GM12878 (cell line): Measurements from ENCODE around the gene C9orf50. TPM values are rescaled to one million over a fixed set of nuclear protein-coding genes. Genes with fewer than 3 reads are reported as not detected.
A peak's percentile ranks its signal among the peaks of the same experiment; 100 is the strongest.

ENCODE experiments used
- ATAC-seq: fragments of 200-7000 bp; cut with Tn5 transposase; 3 replicates; pipeline ENCODE4 v1.9.1; 2020; ENCODE audit warnings: mild to moderate bottlenecking, moderate library complexity
- BruUV-seq: library from RNA; stranded (reverse); fragments of 400-500 nt; replicated peaks from 2 replicates; lab custom pipeline; 2021; lab: Mats Ljungman, UMichigan
- CTCF ChIA-PET: fragments of 300-600 bp; sonication (Branson Sonifier 250); formaldehyde crosslinking; extraction: SDS; loops from one replicate; lab custom pipeline; 2021; ENCODE audit warnings: inconsistent platforms; lab: Yijun Ruan, JAX
- POLR2A ChIA-PET: fragments of 350-600 bp; formaldehyde crosslinking; extraction: SDS; loops from one replicate; lab custom pipeline; 2021; ENCODE audit warnings: inconsistent platforms; lab: Charles Lee
- RAD21 ChIA-PET: fragments of 300-600 bp; sonication (Branson Sonifier 250); formaldehyde crosslinking; loops from one replicate; lab custom pipeline; 2023; ENCODE audit warnings: antibody characterized with exemption; ENCODE audit not compliant: unreplicated experiment; lab: Charles Lee
- SMC1A ChIA-PET: fragments of 300-600 bp; sonication (Branson Sonifier 250); formaldehyde crosslinking; loops from one replicate; lab custom pipeline; 2023; ENCODE audit not compliant: unreplicated experiment, uncharacterized antibody; lab: Charles Lee
- DNase-seq: peaks from one replicate; pipeline ENCODE4 v3.0.0-alpha.2; 2011; ENCODE audit warnings: low read depth, low spot score
- FAIRE-seq: peaks from 3 replicates; lab custom pipeline; 2011; peaks lifted over from hg19 to GRCh38; lab: Jason Lieb, UNC
- H2AFZ ChIP-seq: 2 replicates; pipeline ENCODE4 v1.6.0; 2011; ENCODE audit warnings: low read depth, low read length, control low read depth; ENCODE audit not compliant: control insufficient read depth
- H3K27ac ChIP-seq: 2 replicates; pipeline ENCODE4 v1.5.1; 2011; ENCODE audit warnings: control low read depth; ENCODE audit not compliant: control insufficient read depth, insufficient read depth
- H3K27me3 ChIP-seq, 2 experiments: replicated peaks in 1 of 2; 2 replicates each; pipeline versions ENCODE4 v1.6.0 to v1.6.1; 2011; ENCODE audit warnings: low read length in 1 of 2; ENCODE audit not compliant: control insufficient read depth in 2 of 2, insufficient read depth in 2 of 2
- H3K36me3 ChIP-seq, 2 experiments: 2 replicates each; pipeline ENCODE4 v1.5.1; 2011; ENCODE audit warnings: low read length in 1 of 2; ENCODE audit not compliant: control insufficient read depth in 2 of 2, insufficient read depth in 2 of 2
- H3K4me1 ChIP-seq: 2 replicates; pipeline ENCODE4 v1.6.1; 2011; ENCODE audit warnings: mild to moderate bottlenecking, low read length, moderate library complexity, mixed read lengths; ENCODE audit not compliant: control insufficient read depth, insufficient read depth
- H3K4me2 ChIP-seq: 2 replicates; pipeline ENCODE4 v1.6.0; 2011; ENCODE audit warnings: control low read depth; ENCODE audit not compliant: control insufficient read depth, insufficient read depth
- H3K4me3 ChIP-seq: fragments of 200-600 bp; sonication (generic); 2 replicates; pipeline ENCODE4 v1.5.1; 2016
- H3K79me2 ChIP-seq: 2 replicates; pipeline ENCODE4 v1.6.0; 2011; ENCODE audit warnings: low read length; ENCODE audit not compliant: control insufficient read depth, insufficient read depth
- H3K9ac ChIP-seq: 2 replicates; pipeline ENCODE4 v1.8.0; 2011; ENCODE audit warnings: low read length, control low read depth, mixed read lengths; ENCODE audit not compliant: control insufficient read depth, insufficient read depth
- H3K9me3 ChIP-seq: replicated peaks from 3 replicates; pipeline ENCODE4 v1.5.1; 2011; ENCODE audit warnings: mild to moderate bottlenecking, low read length; ENCODE audit not compliant: control insufficient read depth, insufficient read depth
- H4K20me1 ChIP-seq: 2 replicates; pipeline ENCODE4 v1.6.0; 2011; ENCODE audit not compliant: control insufficient read depth, insufficient read depth
- CTCF ChIP-seq, 3 experiments: IDR thresholded peaks in 2 of 3; conservative IDR thresholded peaks in 1 of 3; 2 replicates each; pipeline ENCODE4 v1.5.1; 2011; ENCODE audit warnings: low read depth in 3 of 3, low read length in 3 of 3, mild to moderate bottlenecking in 3 of 3, control low read depth in 2 of 3, moderate library complexity in 2 of 3, inconsistent platforms in 1 of 3, mixed read lengths in 1 of 3; ENCODE audit not compliant: control insufficient read depth in 2 of 3, insufficient read depth in 1 of 3; ENCODE audit errors: extremely low read depth in 1 of 3
- FOXK2 ChIP-seq: fragments of 450-650 bp; IDR thresholded peaks from 2 replicates; pipeline ENCODE4 v1.6.1; 2017; ENCODE audit warnings: mild to moderate bottlenecking, moderate library complexity
- IKZF1 ChIP-seq: fragments of 450-650 bp; conservative IDR thresholded peaks from 2 replicates; pipeline ENCODE4 v1.6.1; 2017; ENCODE audit warnings: antibody characterized with exemption, mild to moderate bottlenecking
- NFXL1 ChIP-seq: fragments of 450-650 bp; IDR thresholded peaks from 2 replicates; pipeline ENCODE4 v1.6.1; 2017; ENCODE audit warnings: antibody characterized with exemption, mild to moderate bottlenecking, borderline replicate concordance
- SUZ12 ChIP-seq: fragments of 200-600 bp; sonication (generic); IDR thresholded peaks from one replicate; pipeline ENCODE4 v1.6.1; 2018; ENCODE audit warnings: antibody characterized with exemption, mild to moderate bottlenecking; ENCODE audit not compliant: unreplicated experiment
- WGBS: methylation state at CpG from one replicate; pipeline ENCODE4 v1.1.6; 2016; ENCODE audit warnings: low lambda C conversion rate; ENCODE audit not compliant: insufficient replicate concordance, insufficient coverage; ENCODE audit errors: missing lambda C conversion rate; 5-methylcytosine and 5-hydroxymethylcytosine counted together
- in situ Hi-C: fragments of 300-500 bp; cut with MboI; formaldehyde crosslinking; loops from 9 replicates; pipeline ENCODE4 v1.14.3; 2018; ENCODE audit warnings: mixed read lengths
- intact Hi-C: fragments of 100-400 bp; cut with micrococcal nuclease; formaldehyde crosslinking; loops from one replicate; pipeline ENCODE4 v1.14.2; 2022; ENCODE audit not compliant: unreplicated experiment
- polyA plus RNA-seq, 11 experiments: library from polyadenylated mRNA; depleted of rRNA in 4 of 11; unstranded in 6 of 11; stranded (reverse) in 5 of 11; fragments of >200 nt; fragmentation: Nextera tagmentation in 4 of 11; fragmentation: Illumina TruSeq in 1 of 11; extraction: Ambion mirVana in 4 of 11; extraction: Trizol in 1 of 11; gene quantifications; 1 replicate in 1 of 11; 2 replicates in 10 of 11; pipeline versions ENCODE4 v1.2.1 to v1.2.3, GENCODE V29; 2011 to 2016; ENCODE audit warnings: inconsistent platforms in 2 of 11, missing spikeins in 2 of 11, low read depth in 1 of 11
- total RNA-seq, 4 experiments: library from RNA; depleted of rRNA in 3 of 4; stranded (reverse); fragments of >200 nt in 3 of 4; fragmentation: Illumina TruSeq in 1 of 4; extraction: Trizol in 1 of 4; gene quantifications; 2 replicates each; pipeline versions ENCODE4 v1.2.1 to v1.2.3, GENCODE V29; 2013 to 2021

C9orf50 gene
- total and polyA plus RNA-seq, 10 of the 15 experiments (the other 5 are each of a cell fraction or from before 2014, with no cell fraction given) = not detected

- TF ChIP-seq CTCF (IDR thresholded peaks at IDR 0.05 in 2 of 3, conservative IDR thresholded peaks at IDR 0.05 in 1 of 3; ENCODE audit: control insufficient read depth in 2 of 3, extremely low read depth in 1 of 3, insufficient read depth in 1 of 3, low read depth in 3 of 3, low read length in 3 of 3) = peak; percentile 19 to 39 (median 33); a peak in 4 of 6 replicates
These were observed 51.1 kb downstream of the C9orf50 start (continued) for GRCh38 chr9:129569502-129570449.

GRCh38 chr9:129568560-129569501 is 52.1 kb downstream of the C9orf50 start:
- H3K79me2 ChIP-seq = no peaks in the 10 kb centered on the region
- no peaks in the 10 kb centered on the region; the same call in 2 of the 3 replicates for H3K9me3 ChIP-seq
- no peak for FAIRE-seq
- peaks cover 4% of the 10 kb centered on the region; the same call in 1 of the 2 replicates for H3K4me1 ChIP-seq
- no peaks in the 10 kb centered on the region for H4K20me1 ChIP-seq
- no peak for DNase-seq
- H3K27me3 ChIP-seq = no peaks in the 10 kb centered on the region; a peak in 1 of 4 replicates
- no TSS peak for BruUV-seq
- intact Hi-C loops = no loop called here
- POLR2A ChIA-PET = interaction anchor here (0.9 kb wide), 1 partner anchor 11 kb away, joined by 5 read pairs; no protein-coding TSS in a partner anchor
- WGBS = 5% methylated on average over 33 of the region's 92 CpGs
- no peak overlapping the region for H3K4me2 ChIP-seq
- H3K4me3 ChIP-seq = no peak overlapping the region
- ATAC-seq = peak; percentile 31
- no peak overlapping the region for H2AFZ ChIP-seq
- H3K27ac ChIP-seq = no peak overlapping the region
- no peaks in the 10 kb centered on the region for H3K36me3 ChIP-seq
- TF ChIP-seq SUZ12 (peak; percentile 80), IKZF1 (no peak), CTCF (IDR thresholded peaks at IDR 0.05 in 2 of 3, conservative IDR thresholded peaks at IDR 0.05 in 1 of 3; ENCODE audit: control insufficient read depth in 2 of 3, extremely low read depth in 1 of 3, insufficient read depth in 1 of 3, low read depth in 3 of 3, low read length in 3 of 3) (0 out of 6 replicates have a peak, but pooled peaks of 1 of the 3 experiments have one; percentile 6), NFXL1 (peak; percentile 81), FOXK2 (no peak)
- TF ChIP-seq, all 136 proteins: peak for 3
- in situ Hi-C loops = no loop called here
- ChIA-PET SMC1A (interaction anchor here (1.2 kb wide), 1 partner anchor 12 kb away, joined by 6 read pairs; no protein-coding TSS in a partner anchor), CTCF (interaction anchor here (0.6 to 1.6 kb wide), 2 partner anchors 12 to 80 kb away, joined by 3 to 6 read pairs; no protein-coding TSS in a partner anchor), RAD21 (no interaction called here)
- no peak overlapping the region for H3K9ac ChIP-seq
